Forelimb muscle (tissue), 1 donor: ENCODE measurements around the gene COL17A1. TPM values are rescaled to one million over a fixed set of nuclear protein-coding genes. Genes with fewer than 3 reads are reported as not detected.

Experiments
- DNase-seq: peaks from one replicate; pipeline ENCODE4 v3.0.0-alpha.2; 2013; ENCODE audit warnings: low read depth
- polyA plus RNA-seq: library from polyadenylated mRNA; unstranded; fragments of 120-200 nt; gene quantifications from one replicate; pipeline ENCODE4 v1.2.1, GENCODE V29; 2013; ENCODE audit not compliant: insufficient read length

Gene COL17A1
- polyA plus RNA-seq, 1 donor: 0.23 TPM

- no peak for DNase-seq
These were observed 51.7 kb downstream of the COL17A1 start for GRCh38 chr10:104033966-104034365.

- DNase-seq: no peak
These were observed 52.2 kb downstream of the COL17A1 start for GRCh38 chr10:104033401-104033930.

DNA sequence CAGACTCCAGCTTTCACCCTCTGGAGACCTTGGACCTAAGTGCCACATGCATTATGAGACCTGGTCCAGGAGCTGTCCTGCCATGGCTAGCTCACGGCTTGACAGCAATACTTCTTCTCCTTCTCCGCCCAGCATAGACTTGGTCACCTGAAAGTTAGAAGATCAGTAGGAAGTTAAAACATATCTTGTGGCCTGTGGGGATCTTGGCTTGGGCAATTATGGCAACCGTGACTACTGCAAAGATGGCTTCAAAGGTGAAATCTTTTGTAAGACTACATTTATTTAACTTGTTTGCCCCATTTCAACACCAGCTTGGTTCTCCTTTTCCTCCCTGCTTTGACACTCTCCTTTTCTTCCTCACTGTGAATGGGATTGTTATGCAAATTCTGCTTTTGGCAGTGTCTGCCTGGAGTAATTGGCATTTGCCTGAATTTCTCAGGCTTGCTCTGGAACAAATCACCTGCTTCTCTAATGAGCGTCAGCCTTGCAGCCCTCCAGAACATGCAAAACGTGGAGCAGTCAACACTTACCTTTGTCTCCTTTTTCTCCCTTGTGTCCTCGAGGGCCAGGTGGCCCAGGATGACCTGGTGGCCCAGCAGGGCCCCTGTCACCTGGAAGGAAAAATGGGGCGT, 53.4 kb downstream of the COL17A1 start:
- no peak for DNase-seq

GRCh38 chr10:104031631-104032030, 54.0 kb downstream of the COL17A1 start:
- DNase-seq: no peak

GRCh38 chr10:104029521-104029860, 56.2 kb downstream of the COL17A1 start:
- DNase-seq: peak; percentile 6

- DNase-seq: no peak
These were observed 56.7 kb downstream of the COL17A1 start for GRCh38 chr10:104028823-104029520.

DNA sequence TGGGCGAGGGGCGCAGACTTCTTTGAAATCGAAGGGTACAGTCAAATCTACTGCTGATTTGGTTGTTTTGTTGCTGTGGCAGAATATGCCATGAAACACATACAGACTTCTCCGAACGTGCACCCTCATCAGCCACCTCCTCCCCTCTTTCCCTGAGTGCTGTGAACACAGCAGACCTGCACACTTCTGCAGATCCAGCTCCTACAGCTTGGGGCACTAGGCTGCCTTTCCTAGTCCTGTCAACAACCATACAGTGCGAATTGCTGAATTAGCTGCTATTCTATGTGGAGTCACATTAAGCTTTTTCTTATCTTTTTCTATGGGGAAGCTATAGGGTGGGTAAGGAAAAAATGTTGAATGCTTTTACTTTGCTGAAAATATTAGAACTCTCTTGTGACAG, 57.5 kb downstream of the COL17A1 start:
- DNase-seq: no peak

DNA sequence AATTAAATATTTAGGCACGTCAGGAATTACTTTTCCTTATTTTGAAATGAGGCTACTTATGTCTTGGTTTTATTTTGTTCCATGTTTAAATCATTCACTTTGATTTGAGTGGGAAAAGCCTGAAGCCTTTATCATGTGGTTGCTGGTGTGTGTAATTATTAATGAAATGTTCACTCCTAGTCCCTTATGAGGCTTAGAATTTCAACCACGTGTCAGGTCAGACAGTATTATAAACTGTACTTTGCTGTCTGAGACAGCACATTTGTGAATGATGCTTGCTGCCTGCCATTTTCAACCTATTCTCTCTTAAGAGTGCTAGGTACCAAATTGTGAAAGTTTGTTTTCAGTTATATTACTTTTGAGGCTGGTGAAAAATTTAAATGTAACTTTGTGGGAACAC, 58.9 kb downstream of the COL17A1 start:
- DNase-seq: no peak

DNA sequence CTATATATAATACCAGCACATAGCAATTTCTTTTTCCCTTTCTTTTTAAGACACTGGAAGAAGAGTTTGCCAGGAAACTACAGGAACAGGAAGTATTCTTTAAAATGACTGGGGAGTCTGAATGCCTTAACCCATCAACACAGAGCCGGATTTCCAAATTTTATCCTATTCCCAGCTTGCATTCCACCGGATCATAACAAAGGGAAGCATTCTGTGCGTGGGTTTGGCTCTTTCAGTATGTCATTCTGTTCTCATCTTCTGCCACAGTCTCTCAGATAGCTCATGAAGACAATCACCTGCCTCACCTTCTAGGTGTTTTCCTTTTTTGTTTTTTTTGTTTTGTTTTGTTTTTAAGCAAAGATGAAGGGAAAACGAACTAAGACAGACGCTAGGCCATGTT, 60.2 kb downstream of the COL17A1 start:
- DNase-seq: no peak

GRCh38 chr10:104022026-104022425, 63.7 kb downstream of the COL17A1 start:
- no peak for DNase-seq

DNA sequence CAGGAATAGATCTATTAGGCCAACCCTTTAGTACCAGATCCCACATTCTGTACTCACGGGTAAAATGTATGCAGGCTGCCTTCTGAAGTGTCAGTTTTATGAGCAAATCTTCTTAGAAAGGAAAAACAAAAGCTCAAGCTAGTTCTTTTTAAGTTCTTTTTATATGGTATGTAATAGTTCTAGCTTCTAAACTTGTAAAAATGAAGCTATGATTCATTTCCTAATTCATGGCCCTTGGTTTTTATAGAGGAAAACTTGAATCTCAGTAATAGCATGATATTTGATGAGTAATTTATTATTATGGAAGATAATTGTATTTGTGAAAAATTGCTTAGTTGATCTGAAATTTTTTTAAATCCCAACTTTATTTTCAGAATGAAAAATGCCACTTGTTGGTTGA, 64.4 kb downstream of the COL17A1 start:
- no peak for DNase-seq

DNA sequence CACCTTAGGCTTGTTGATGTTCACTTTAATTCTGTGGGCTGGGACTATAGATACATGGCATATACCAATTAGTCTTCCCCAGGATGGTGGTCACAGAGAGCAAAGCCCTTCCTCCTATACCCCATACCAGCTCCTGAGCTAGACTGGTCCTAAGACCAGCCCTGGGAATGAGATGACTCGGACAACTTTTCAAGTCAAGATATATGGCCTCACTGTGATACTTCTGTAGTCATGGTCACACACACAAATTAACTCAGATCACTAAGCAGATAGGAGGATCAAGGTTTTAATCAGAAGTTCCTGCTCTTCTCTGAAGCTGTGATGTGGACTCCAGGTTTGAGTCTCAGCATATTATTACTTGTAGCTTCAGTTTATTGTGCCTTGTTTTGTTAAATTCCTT, 65.7 kb downstream of the COL17A1 start:
- no peak for DNase-seq

GRCh38 chr10:104018471-104018870, 67.2 kb downstream of the COL17A1 start:
- no peak for DNase-seq

GRCh38 chr10:104016661-104017060, 69.0 kb downstream of the COL17A1 start:
- DNase-seq: no peak

DNA sequence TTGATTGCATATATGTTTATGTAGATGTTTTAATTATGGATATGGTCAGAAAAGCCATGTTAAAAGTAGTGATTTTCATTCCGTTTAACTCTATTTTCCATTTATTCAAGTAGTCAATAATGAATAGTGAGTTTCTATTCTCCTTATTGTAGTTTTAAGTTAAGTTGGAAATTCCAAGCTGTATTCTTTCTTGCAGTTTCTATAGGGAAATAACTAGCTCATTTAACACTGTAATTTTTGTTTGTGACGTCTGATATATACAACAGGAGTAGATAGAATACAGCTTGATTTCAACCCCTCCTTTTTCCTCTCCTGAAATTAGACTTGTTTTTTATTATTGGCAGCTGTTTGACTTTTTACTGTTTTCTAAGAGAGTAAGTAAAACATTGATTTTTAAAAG, 71.5 kb downstream of the COL17A1 start:
- no peak for DNase-seq

GRCh38 chr10:104013489-104013888, 72.2 kb downstream of the COL17A1 start:
- no peak for DNase-seq

DNA sequence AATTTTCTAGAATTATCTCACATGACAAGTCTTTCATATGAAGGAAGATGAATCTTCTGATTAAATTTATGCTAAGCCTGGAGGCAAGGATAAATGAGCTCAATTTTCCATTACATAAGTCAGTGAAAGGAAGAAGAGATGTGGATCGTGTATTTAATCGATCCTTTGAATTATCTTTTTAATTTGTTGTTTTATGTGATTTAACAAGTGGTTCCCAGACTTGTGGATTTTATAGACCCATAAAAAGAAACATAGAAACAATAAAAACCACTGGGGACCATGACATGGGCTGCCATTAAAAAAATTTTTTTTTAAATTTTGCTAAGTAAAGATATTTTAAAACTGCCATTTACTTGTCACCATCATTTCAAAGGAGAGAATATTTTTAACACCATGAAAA, 73.8 kb downstream of the COL17A1 start:
- no peak for DNase-seq

- no peak for DNase-seq
These were observed 80.4 kb downstream of the COL17A1 start for GRCh38 chr10:104005172-104005863.

- DNase-seq: no peak
These were observed 82.8 kb downstream of the COL17A1 start for GRCh38 chr10:104002911-104003310.

DNA sequence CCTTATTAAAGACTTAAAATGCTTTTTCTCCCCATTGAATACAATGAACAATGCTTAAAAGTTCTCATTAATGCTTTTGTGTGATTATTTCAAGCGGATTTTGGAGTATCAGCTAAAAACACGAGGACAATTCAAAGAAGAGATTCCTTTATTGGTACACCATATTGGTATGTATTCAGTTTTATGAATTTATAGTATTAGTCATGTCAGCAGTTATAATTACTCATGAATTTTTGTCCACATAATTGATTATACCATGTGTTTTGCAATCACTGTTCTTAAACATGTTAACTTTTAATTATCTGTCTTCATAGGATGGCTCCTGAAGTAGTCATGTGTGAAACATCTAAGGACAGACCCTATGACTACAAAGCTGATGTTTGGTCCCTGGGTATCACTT, 86.9 kb downstream of the COL17A1 start:
- no peak for DNase-seq

- DNase-seq: no peak
These were observed 90.5 kb downstream of the COL17A1 start for GRCh38 chr10:103995134-103995533.

DNA sequence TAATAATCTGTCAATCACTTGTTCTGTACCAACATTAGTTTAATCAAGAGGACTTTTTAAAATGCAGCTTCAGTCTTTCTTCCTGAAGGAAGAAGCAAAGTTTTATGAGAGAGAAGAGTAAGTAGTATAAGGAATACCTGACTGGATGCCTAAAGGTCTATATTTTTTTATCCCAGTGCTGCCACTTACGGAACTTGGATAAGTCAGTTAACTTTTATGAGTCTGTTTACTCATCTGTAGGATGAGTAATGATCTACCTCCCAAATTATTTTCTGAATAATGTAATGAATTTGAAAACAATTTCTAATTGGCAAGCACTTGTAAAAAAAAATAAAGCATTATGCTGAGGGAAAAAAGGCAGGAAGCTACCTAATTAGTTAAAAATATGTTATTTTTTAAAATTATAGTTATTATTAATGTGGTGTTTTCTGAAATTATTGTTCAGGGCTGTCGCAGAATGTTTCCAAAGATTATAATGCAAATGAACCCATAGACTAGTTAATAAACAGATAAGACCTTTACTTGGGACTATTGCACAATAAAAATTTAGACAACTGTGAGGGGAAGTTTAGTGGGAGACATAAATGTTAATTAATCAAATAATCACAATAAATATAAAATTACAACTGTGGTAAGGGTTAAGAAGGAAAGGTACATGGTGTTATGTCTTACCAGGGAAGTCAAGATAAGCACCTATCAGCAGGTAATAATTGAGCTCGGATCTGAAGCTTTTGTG, 94.1 kb downstream of the COL17A1 start:
- no peak for DNase-seq
